Right cardiac atrium (tissue), 5 donors: ENCODE data around the gene SLC25A12. TPM values are rescaled to one million over a fixed set of nuclear protein-coding genes. Genes with fewer than 3 reads are reported as not detected.

Source experiments
- ATAC-seq, 2 donors: fragments of 200-7000 bp; cut with Tn5 transposase; one replicate each; pipeline versions ENCODE4 v1.8.0 to v1.9.1; 2020; ENCODE audit warnings: moderate library complexity in 2 of 2, mild to moderate bottlenecking in 1 of 2
- DNase-seq, 3 donors: peaks; one replicate each; pipeline ENCODE4 v3.0.0-alpha.2; 2020
- H3K27ac ChIP-seq: one replicate; pipeline ENCODE4 v1.5.1; 2013; ENCODE audit warnings: mild to moderate bottlenecking, low read length, control low read depth, moderate library complexity
- H3K27me3 ChIP-seq: one replicate; pipeline ENCODE4 v1.6.1; 2013; ENCODE audit not compliant: control insufficient read depth, insufficient read depth
- H3K4me1 ChIP-seq: one replicate; pipeline ENCODE4 v1.6.1; 2013; ENCODE audit warnings: low read length; ENCODE audit not compliant: control insufficient read depth, insufficient read depth
- H3K4me3 ChIP-seq: one replicate; pipeline ENCODE4 v1.5.1; 2013; ENCODE audit warnings: low read length, control low read depth
- H3K9me3 ChIP-seq: one replicate; pipeline ENCODE4 v1.6.1; 2013; ENCODE audit warnings: low read length; ENCODE audit not compliant: control insufficient read depth
- WGBS: extraction: QIAGEN DNeasy Blood & Tissue Kit; methylation state at CpG from one replicate; pipeline ENCODE4 v1.1.7; 2013; 5-methylcytosine and 5-hydroxymethylcytosine counted together
- intact Hi-C, 4 donors: fragments of 100-400 bp; cut with DNase I; formaldehyde crosslinking; loops; one replicate each; pipeline versions ENCODE4 v1.11.0 to v1.14.0; 2022 to 2023
- polyA plus RNA-seq: library from polyadenylated mRNA; stranded (reverse); fragments of 200-250 nt; gene quantifications from one replicate; pipeline ENCODE4 v1.2.3, GENCODE V29; 2013
- total RNA-seq, 4 donors: library from RNA; stranded (reverse); fragmentation: NEBNext Ultra II Directional; extraction: Animal tissue kit (Norgen Biotek cat#: 25700); gene quantifications; one replicate each; pipeline ENCODE4 v1.2.1, GENCODE V29; 2021
- donor health status: healthy with polysubstance abuse.
- donor health status: DM: no; HTN: yes; CAD: no.
- donor health status: DM: no; HTN: no; CAD: no.
- donor health status: DM: no; HTN: yes; CAD: no; lungs with severe emphysema.
- donor health status: DM: yes; HTN: yes; CAD: no.

SLC25A12 gene
- total and polyA plus RNA-seq, 5 donors: 74.2 to 122 (median 99.4) TPM

- Histone ChIP-seq H3K4me1 (no peaks in the 10 kb centered on the region), H3K4me3 (no peak overlapping the region), H3K9me3 (no peaks in the 10 kb centered on the region), H3K27me3 (no peaks in the 10 kb centered on the region), H3K27ac (no peak overlapping the region)
- no peak for DNase-seq
- intact Hi-C loops: no loop called here
- ATAC-seq: no peak
- WGBS: 98% methylated on average over 1 of the region's 1 CpG
Measured at GRCh38 chr2:171754254-171754939, 139.6 kb downstream of the SLC25A12 start.

GRCh38 chr2:171747371-171747770 is 146.7 kb downstream of the SLC25A12 start:
- no peaks in the 10 kb centered on the region for H3K27me3 ChIP-seq
- H3K4me1 ChIP-seq: no peaks in the 10 kb centered on the region
- H3K27ac ChIP-seq: no peak overlapping the region
- intact Hi-C loops: no loop called here
- ATAC-seq (no peak), DNase-seq (no peak)
- H3K9me3 ChIP-seq: no peaks in the 10 kb centered on the region
- 92% methylated on average over 3 of the region's 3 CpGs for WGBS
- H3K4me3 ChIP-seq: no peak overlapping the region

GRCh38 chr2:171745806-171746205 is 148.2 kb downstream of the SLC25A12 start:
- 91% methylated on average over 4 of the region's 4 CpGs for WGBS
- no peak overlapping the region for H3K4me3 ChIP-seq
- H3K27ac ChIP-seq: no peak overlapping the region
- H3K4me1 ChIP-seq: no peaks in the 10 kb centered on the region
- H3K9me3 ChIP-seq: no peaks in the 10 kb centered on the region
- no peaks in the 10 kb centered on the region for H3K27me3 ChIP-seq
- no peak for ATAC-seq
- intact Hi-C loops: no loop called here
- no peak for DNase-seq

GRCh38 chr2:171745141-171745540 is 148.9 kb downstream of the SLC25A12 start:
- DNase-seq (no peak), ATAC-seq (no peak)
- Histone ChIP-seq H3K9me3 (no peaks in the 10 kb centered on the region), H3K4me1 (no peaks in the 10 kb centered on the region), H3K27me3 (no peaks in the 10 kb centered on the region), H3K4me3 (no peak overlapping the region), H3K27ac (no peak overlapping the region)
- intact Hi-C loops: no loop called here
- 87% methylated on average over 1 of the region's 1 CpG for WGBS

- no peaks in the 10 kb centered on the region for H3K4me1 ChIP-seq
- no peak overlapping the region for H3K4me3 ChIP-seq
- no peak overlapping the region for H3K27ac ChIP-seq
- no peak for DNase-seq
- H3K9me3 ChIP-seq: no peaks in the 10 kb centered on the region
- WGBS: 87% methylated on average over 1 of the region's 1 CpG
- intact Hi-C loops: no loop called here
- ATAC-seq: no peak
- no peaks in the 10 kb centered on the region for H3K27me3 ChIP-seq
Measured at GRCh38 chr2:171742760-171743159, 151.3 kb downstream of the SLC25A12 start.

GRCh38 chr2:171741189-171741588 is 152.9 kb downstream of the SLC25A12 start:
- no peak overlapping the region for H3K27ac ChIP-seq

GRCh38 chr2:171735991-171736710 is 157.9 kb downstream of the SLC25A12 start:
- H3K27ac ChIP-seq: no peak overlapping the region
- H3K27me3 ChIP-seq: no peaks in the 10 kb centered on the region
- 87% methylated on average over 4 of the region's 4 CpGs for WGBS
- DNase-seq: no peak
- H3K9me3 ChIP-seq: no peaks in the 10 kb centered on the region
- H3K4me1 ChIP-seq: no peaks in the 10 kb centered on the region
- intact Hi-C loops: no loop called here
- ATAC-seq: no peak
- no peak overlapping the region for H3K4me3 ChIP-seq

More at GRCh38 chr2:171741189-171741588, 152.9 kb downstream of the SLC25A12 start:
- no peak for DNase-seq
- Histone ChIP-seq H3K4me3 (no peak overlapping the region), H3K4me1 (no peaks in the 10 kb centered on the region), H3K9me3 (no peaks in the 10 kb centered on the region), H3K27me3 (no peaks in the 10 kb centered on the region)
- ATAC-seq: no peak
- WGBS: 82% methylated on average over 2 of the region's 2 CpGs
- intact Hi-C loops: no loop called here

Other genes with a start within 250 kb of the SLC25A12 start
- gene DYNC1I2, start 206.8 kb downstream of the SLC25A12 start, total RNA-seq: 10 to 100 TPM; 60.0 to 66.3 (median 62.4) TPM
- 58.8 TPM for gene DYNC1I2, start 206.8 kb downstream of the SLC25A12 start, polyA plus RNA-seq
- 10 to 100 TPM; 29.1 to 35.0 (median 33.2) TPM for gene HAT1, start 28.2 kb upstream of the SLC25A12 start, total RNA-seq
- 27.6 TPM for gene HAT1, start 28.2 kb upstream of the SLC25A12 start, polyA plus RNA-seq
- gene METAP1D, start 105.7 kb upstream of the SLC25A12 start, total RNA-seq: 1 to 10 TPM; 3.0 to 5.4 (median 4.5) TPM
- gene METAP1D, start 105.7 kb upstream of the SLC25A12 start, polyA plus RNA-seq: 3.6 TPM
- under 1 TPM in 2 of 4 donors, not detected in 2; 0.18 to 0.23 TPM for gene DLX1, start 191.3 kb upstream of the SLC25A12 start, total RNA-seq
- gene DLX1, start 191.3 kb upstream of the SLC25A12 start, polyA plus RNA-seq: 0.23 TPM
- not detected for gene DLX2, start 208.7 kb upstream of the SLC25A12 start, total RNA-seq
- gene DLX2, start 208.7 kb upstream of the SLC25A12 start, polyA plus RNA-seq: not detected